Left ventricle myocardium superior (tissue), 1 donor: ENCODE results near the gene FAAP20. TPM values are rescaled to one million over a fixed set of nuclear protein-coding genes. Genes with fewer than 3 reads are reported as not detected.

Experiments
- ATAC-seq: fragments of 200-7000 bp; cut with Tn5 transposase; one replicate; pipeline ENCODE4 v1.9.1; 2020; ENCODE audit warnings: mild to moderate bottlenecking, moderate library complexity
- DNase-seq: peaks from one replicate; pipeline ENCODE4 v3.0.0-alpha.2; 2020
- intact Hi-C: fragments of 100-400 bp; cut with micrococcal nuclease; formaldehyde crosslinking; loops from one replicate; pipeline ENCODE4 v1.11.0; 2022
- total RNA-seq: library from RNA; stranded (reverse); fragmentation: NEBNext Ultra II Directional; extraction: Animal tissue kit (Norgen Biotek cat#: 25700); gene quantifications from one replicate; pipeline ENCODE4 v1.2.1, GENCODE V29; 2021
- donor health status: DM: no; HTN: yes; CAD: no; lungs with severe emphysema.

The FAAP20 gene
- total RNA-seq, 1 donor from 2014 or later = 38.4 TPM

- intact Hi-C loops = no loop called here
- ATAC-seq (peak; percentile 27), DNase-seq (peak; percentile 88)
Measured at GRCh38 chr1:2231532-2232254, 37.1 kb upstream of the FAAP20 start.

- ATAC-seq = no peak
- intact Hi-C loops = no loop called here
- DNase-seq = peak; percentile 51
Measured at GRCh38 chr1:2230781-2231531, 36.4 kb upstream of the FAAP20 start.

GRCh38 chr1:2229911-2230731 lies 35.5 kb upstream of the FAAP20 start:
- ATAC-seq (peak; percentile 0), DNase-seq (peak; percentile 69)
- intact Hi-C loops = no loop called here

GRCh38 chr1:2229037-2229864 lies 34.7 kb upstream of the FAAP20 start:
- DNase-seq (peak; percentile 89), ATAC-seq (peak; percentile 42)
- intact Hi-C loops = no loop called here

- intact Hi-C loops = no loop called here
- ATAC-seq = no peak
- DNase-seq = peak; percentile 66
Measured at GRCh38 chr1:2228694-2229036, 34.1 kb upstream of the FAAP20 start.

GRCh38 chr1:2228157-2228594 lies 33.6 kb upstream of the FAAP20 start, which contains the start of gene SKI:
SKI (plus strand) TSS chr1:2228319; CDS start chr1:2228767, 448 bp downstream.
- ATAC-seq (no peak), DNase-seq (peak; percentile 34)
- intact Hi-C loops = no loop called here

- DNase-seq (peak; percentile 99), ATAC-seq (peak; percentile 87)
- intact Hi-C loops = no loop called here
Measured at GRCh38 chr1:2227346-2228156, 33.0 kb upstream of the FAAP20 start.

- DNase-seq (peak; percentile 59), ATAC-seq (peak; percentile 0)
- intact Hi-C loops = no loop called here
Measured at GRCh38 chr1:2226525-2227345, 32.2 kb upstream of the FAAP20 start.

GRCh38 chr1:2224631-2225428 lies 30.3 kb upstream of the FAAP20 start:
- intact Hi-C loops = no loop called here
- DNase-seq (peak; percentile 34), ATAC-seq (no peak)

- intact Hi-C loops = no loop called here
- ATAC-seq (no peak), DNase-seq (no peak)
Measured at GRCh38 chr1:2224170-2224584, 29.6 kb upstream of the FAAP20 start.

GRCh38 chr1:2221271-2221670 lies 26.7 kb upstream of the FAAP20 start:
- DNase-seq = no peak

GRCh38 chr1:2216767-2217058 lies 22.1 kb upstream of the FAAP20 start:
- intact Hi-C loops = no loop called here
- ATAC-seq (no peak), DNase-seq (peak; percentile 25)

More at GRCh38 chr1:2221271-2221670, 26.7 kb upstream of the FAAP20 start:
- ATAC-seq = no peak
- intact Hi-C loops = no loop called here

- intact Hi-C loops = no loop called here
- peak; percentile 24 for DNase-seq
- no peak for ATAC-seq
Measured at GRCh38 chr1:2215909-2216766, 21.6 kb upstream of the FAAP20 start.

GRCh38 chr1:2215329-2215728 lies 20.8 kb upstream of the FAAP20 start:
- DNase-seq (peak; percentile 32), ATAC-seq (no peak)
- intact Hi-C loops = no loop called here

GRCh38 chr1:2214541-2215241 lies 20.1 kb upstream of the FAAP20 start:
- peak; percentile 19 for ATAC-seq
- DNase-seq = peak; percentile 74
- intact Hi-C loops = no loop called here
